ENCODE data around the gene GNAO1.

The GNAO1 gene

DNA sequence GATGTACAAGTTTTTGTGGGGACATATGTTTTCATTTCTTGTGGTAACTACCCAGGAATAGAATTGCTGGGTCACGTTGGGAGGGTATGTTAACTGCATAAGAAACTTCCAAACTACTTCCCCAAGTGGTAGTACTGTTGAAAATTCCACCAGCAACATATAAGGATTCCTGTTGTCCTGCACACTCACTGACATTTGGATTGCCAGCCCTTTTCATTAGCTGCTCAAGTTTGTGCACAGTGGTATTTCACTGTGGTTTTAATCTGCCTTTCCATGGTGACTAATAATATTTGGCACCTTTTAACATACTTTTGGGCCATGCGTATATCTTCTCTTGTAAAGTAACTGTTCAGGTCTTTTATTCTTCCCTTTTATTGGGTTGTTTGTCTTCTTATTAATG, 103.3 kb downstream of the GNAO1 start:
- DNase-seq = no peak

- DNase-seq = no peak
Observed at GRCh38 chr16:56295059-56295665, 103.9 kb downstream of the GNAO1 start.

DNA sequence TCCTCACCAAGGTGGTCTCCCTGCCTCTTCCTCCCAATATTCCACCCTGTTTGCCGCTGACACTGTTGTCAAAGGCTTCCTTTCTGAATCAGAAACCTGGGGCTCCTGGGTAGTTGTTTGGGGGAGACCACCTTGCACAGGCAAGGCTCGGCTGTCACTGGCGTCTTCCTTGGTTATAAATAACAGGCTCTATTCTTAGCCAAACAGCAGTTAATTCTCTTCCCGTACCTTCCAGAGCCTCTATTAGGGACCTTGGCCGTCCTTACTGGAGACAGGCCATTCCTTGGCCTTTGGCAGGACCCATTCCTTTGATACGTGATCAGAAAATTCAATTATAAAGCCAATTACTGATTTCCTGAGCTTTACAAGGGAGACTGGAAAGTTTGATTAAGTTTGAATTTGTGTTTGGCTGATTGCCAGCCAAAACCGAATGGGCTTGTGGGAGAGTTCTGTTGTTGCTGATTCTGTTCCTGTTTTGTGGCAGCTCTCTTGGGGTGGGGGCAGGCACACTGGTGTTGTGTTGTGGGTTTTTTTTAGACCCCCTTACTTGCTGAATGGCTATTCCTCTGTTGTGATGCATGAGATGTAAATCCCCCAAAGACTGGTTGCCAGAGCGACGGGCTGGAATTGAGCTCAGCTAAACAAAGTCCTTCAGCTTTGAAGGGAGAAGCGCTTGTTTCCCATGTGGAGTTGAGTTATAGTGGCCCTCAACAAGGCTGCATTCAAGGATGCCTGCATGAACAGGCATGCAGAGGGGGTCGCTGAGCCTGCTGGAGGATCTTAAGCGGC, 104.6 kb downstream of the GNAO1 start:
- DNase-seq = peak; percentile 68

GRCh38 chr16:56297684-56298083, 106.4 kb downstream of the GNAO1 start:
- no peak for DNase-seq

DNA sequence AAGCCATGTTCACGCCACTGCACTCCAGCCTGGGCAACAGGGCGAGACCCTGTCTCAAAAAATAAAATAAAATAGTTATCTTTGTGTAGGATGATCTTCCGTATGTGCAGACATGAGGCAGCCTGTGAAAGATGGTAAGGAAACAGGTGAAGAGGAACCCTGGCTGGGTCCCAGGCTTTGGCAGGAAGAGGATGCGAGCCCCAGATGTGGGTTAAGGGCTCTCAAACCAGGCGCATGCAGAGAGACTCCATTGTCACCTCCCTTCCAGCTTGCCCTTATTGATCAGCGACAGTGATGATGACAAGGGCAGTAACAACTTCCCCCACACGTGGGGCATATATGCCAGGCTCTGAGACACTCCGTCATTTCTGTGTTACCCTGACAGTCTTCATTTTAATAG, 106.8 kb downstream of the GNAO1 start:
- DNase-seq = no peak

DNA sequence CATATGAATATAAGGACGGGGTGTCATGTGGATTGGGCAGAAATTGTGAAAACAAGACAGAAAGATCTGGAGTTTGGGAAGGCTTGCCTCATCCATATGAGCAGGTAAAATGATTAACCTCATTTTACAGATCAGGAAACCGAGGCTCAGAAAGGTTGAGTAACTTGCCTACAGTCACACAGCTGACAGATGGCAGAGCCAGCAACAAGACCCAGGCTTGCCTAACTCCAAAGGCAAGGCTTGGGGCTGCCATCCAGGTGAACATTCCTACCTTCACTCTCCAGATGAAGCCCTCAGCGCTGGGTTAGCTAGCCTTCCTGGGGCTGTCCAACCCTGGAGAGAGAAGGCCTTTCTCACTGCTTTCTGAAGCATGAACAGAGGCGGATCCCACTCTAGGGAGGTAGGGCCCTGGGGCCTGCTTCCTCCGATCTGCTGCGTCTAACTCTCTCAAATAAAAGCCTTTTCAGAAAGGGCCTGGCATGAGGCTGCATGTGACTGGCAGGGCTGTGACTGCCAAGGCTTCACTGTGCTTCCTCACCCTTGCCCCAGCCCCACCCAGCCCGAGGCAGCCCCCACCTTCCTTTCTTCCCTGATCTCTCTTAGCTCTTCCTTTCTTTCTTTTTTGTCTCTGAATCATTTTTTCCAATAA, 107.8 kb downstream of the GNAO1 start:
- peak; percentile 55 for DNase-seq

DNA sequence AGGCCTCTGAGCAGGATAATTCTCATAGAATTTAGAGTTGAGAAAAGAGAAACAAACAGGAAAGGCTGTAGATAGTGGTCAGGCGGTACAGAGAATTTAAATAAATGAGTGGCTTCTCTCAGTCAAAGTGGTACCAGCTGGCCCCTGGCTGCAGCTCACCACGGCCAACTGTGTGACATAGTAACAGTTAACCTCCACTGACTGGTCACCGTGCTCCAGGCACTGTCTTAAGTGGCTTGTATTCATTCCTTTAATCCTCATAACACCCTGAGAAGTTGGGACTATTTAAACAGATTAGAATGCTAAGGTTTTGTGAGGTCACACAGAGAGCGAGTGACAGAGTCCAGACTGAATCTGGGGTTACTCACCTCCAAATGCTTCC, 108.9 kb downstream of the GNAO1 start:
- peak; percentile 42 for DNase-seq

DNA sequence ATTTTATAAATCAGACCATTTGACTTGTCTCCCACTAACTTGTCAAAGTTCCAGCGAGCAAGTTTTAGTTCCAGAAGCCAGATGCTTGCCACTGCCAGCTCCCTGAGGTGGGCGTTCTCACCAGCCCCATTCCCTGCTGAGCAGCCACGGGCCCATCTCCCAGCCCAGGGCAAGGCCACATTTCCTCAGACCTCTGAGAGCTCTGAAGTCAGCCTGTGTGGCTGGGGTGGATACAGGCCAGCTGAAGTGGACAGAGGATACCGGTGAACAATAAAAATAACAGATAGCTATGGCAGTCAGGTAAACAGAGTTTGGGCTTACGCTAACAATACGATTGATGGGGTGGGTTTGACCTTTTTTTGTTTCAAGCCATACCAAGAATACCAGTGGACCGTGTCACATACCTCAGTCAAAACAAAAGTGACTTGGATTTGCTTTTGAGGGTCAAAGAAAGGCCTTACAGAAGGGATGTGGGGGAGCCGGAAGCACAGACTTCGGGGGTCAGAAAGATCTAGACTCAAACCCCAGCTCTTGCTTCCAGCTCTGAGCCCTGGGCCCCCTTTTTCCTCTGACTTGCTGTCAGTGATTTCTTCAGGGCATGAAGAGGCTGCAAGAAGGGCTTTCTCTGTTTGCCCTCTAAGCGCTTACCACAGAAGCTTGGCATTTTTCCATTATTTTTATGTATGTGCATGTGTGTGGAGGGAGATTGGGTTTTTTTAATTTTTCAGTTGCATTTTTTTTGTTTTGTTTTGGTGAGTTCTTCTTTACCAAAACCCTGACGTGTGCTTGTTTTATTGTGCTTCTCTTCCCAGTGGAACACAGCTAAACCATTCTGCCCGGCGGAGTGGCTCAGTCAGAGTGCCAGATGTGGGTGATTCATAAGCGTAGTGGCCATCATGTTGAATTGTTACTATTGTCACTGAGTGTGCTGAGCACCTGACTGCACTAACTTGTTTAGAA, 109.9 kb downstream of the GNAO1 start:
- DNase-seq = no peak

DNA sequence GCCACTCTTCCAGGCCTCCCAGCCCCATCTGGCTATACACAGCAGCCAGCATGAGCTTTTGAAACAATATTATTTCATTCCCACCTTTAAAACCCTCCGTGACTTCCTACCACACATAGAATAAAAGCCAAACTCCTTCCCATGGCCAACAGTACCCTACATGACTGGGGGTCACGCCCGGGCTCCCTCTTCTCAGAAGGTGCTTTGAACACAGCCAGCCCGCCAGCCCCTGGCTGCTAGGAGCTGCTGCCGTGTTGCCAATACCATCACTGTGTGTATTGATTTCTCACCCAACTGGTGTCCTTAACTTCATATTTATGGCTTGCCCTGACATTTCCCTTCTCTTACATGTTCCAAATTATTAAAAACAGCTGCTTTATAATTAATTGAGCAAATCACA, 111.2 kb downstream of the GNAO1 start:
- DNase-seq = no peak

DNA sequence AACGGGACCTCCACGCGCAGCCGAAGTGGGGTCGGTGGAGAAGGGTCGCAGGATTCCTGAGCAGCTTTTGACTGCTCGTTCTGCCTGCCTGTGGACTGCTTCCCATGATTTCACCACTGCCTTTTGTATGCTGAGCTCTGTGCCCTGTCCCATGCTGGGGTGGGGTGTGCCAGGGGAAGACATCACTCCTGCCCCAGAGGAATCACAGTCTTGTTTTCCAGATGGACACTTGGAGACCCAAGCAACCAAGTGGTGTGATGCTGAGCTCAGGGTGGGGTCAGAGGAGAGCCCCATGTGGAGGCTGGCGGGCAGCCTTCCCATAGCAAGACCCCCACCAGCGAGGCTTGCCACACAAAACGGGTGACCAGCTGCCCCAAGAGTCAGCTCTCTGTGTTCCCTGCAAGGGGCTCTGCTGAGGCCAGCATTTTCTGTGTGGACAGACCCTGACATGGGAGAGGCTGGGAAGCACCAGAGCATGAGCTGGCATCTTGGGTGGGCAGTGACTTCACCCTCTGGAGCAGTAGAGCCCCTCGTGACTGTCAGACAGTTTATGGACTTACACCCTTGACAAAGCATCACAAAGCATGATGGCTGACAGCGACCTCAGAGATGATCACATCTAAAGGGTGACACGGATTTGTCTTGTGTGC, 111.9 kb downstream of the GNAO1 start:
- DNase-seq = no peak

DNA sequence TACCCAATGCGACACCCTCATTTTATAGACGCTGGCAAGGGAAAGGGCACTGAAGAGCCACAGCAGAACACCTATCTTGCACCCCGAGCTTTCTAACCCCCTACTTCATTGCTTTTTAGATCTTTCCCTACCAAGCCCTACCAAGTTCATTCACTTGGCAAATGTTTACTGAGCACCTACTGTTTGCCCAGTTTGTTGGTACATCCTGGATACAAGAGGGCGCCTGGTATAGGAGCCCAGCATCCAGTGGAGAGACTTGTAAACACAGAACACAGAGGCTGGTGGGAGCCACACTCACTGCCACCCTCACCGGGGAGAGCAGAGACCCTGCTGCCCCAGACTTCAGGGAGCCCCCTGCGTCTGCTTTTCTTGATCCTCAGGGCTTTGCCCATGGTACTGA, 112.6 kb downstream of the GNAO1 start:
- DNase-seq = no peak

GRCh38 chr16:56305956-56306565, 114.8 kb downstream of the GNAO1 start:
- DNase-seq = peak; percentile 41

- DNase-seq = no peak
Observed at GRCh38 chr16:56306690-56307533, 115.6 kb downstream of the GNAO1 start.

DNA sequence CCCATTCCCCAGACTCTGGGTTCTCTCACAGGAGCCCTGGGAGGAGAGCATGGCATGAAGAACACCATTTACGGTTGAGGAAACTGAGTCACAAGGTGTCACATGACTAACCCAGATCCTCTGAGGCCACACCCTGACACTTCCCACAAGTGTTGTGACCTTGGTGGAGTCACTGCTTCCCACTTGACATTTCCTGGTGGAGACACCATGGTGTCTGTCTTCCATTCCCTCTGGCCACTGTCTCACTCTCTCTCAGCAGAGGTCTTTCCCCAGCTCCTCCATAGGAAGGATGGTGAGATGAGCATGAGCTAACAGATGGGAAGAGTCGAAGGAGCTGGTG, 116.2 kb downstream of the GNAO1 start:
- no peak for DNase-seq

GRCh38 chr16:56309008-56309407, 117.7 kb downstream of the GNAO1 start:
- DNase-seq = no peak

DNA sequence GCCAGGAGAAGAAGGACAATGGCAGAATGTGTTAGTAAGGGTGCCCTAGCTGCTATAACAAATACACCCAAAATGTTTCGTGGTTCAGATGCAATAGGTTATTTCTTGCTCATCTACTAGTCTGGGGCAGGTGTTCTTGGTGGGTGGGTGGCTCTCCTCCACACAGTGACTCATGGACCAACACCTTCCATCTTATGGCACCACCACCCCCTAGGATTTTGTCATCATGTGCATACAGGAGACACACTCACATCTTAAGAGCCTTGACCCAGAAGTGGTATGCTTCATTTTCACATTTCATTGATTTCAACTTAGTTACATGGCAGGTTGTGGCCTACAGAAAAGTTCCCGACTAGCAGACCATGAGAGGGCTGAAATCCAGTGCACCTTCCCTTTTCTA, 119.4 kb downstream of the GNAO1 start:
- DNase-seq = no peak

DNA sequence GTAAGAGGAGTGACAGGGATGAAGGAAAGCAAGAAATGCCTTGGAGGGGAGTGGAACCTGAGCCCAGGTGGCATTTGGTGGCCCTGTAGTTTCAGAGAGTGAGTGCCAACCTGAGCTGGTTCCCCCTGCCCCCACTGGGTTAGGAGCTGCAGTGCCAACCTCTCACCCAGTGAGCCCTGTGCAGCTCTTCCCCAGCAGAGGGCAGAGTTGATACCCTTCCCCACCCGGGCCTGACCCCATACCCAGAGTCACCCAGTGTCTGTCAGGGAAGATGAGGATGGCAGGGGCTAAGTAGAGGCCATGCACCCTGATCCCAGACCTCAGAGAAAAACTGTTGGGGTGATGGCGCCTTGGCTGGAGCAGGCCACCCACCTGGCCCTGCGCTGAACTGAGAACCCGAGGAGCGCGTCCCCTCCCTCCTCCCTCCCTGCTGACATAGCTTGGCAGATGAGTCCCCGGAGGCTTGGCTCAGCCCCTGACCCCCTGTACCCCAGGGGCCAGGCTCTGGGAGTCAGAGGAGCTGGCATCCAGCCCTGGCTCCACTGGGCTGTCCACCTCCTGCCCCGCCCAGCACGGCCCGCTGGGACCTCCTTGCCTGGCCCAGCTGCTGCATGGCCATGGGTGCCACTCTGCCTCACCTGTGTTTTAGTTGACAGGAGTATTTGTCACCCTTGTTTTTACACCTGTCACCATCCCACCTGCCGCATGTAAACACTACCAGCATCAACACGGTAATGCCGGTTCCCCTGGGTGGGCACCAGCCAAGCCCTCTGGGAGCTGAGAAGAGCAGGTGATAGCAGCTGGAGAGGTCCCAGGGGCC, 120.1 kb downstream of the GNAO1 start:
- no peak for DNase-seq

- no peak for DNase-seq
Observed at GRCh38 chr16:56312028-56312300, 120.7 kb downstream of the GNAO1 start.

GRCh38 chr16:56312556-56312955, 121.3 kb downstream of the GNAO1 start:
- DNase-seq = no peak

- DNase-seq = no peak
Observed at GRCh38 chr16:56314244-56314850, 123.1 kb downstream of the GNAO1 start.

Measured in eye (tissue), 1 donor.